A549 treated with ZK216348 at 1 μM for 4 hours (cell line): Measurements from ENCODE around the gene RPGR. TPM values are rescaled to one million over a fixed set of nuclear protein-coding genes. Genes with fewer than 3 reads are reported as not detected.

ENCODE experiments used
- total RNA-seq: library from RNA; stranded (reverse); fragments of 200-300 nt; extraction: Qiagen RNA extraction; gene quantifications from 5 replicates; pipeline ENCODE4 v1.2.3, GENCODE V29; 2022; ENCODE audit warnings: low read depth

Gene RPGR, protein sequence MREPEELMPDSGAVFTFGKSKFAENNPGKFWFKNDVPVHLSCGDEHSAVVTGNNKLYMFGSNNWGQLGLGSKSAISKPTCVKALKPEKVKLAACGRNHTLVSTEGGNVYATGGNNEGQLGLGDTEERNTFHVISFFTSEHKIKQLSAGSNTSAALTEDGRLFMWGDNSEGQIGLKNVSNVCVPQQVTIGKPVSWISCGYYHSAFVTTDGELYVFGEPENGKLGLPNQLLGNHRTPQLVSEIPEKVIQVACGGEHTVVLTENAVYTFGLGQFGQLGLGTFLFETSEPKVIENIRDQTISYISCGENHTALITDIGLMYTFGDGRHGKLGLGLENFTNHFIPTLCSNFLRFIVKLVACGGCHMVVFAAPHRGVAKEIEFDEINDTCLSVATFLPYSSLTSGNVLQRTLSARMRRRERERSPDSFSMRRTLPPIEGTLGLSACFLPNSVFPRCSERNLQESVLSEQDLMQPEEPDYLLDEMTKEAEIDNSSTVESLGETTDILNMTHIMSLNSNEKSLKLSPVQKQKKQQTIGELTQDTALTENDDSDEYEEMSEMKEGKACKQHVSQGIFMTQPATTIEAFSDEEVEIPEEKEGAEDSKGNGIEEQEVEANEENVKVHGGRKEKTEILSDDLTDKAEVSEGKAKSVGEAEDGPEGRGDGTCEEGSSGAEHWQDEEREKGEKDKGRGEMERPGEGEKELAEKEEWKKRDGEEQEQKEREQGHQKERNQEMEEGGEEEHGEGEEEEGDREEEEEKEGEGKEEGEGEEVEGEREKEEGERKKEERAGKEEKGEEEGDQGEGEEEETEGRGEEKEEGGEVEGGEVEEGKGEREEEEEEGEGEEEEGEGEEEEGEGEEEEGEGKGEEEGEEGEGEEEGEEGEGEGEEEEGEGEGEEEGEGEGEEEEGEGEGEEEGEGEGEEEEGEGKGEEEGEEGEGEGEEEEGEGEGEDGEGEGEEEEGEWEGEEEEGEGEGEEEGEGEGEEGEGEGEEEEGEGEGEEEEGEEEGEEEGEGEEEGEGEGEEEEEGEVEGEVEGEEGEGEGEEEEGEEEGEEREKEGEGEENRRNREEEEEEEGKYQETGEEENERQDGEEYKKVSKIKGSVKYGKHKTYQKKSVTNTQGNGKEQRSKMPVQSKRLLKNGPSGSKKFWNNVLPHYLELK
- 10.0 to 16.3 TPM (median 10.6 TPM) in 5 replicates for total RNA-seq

GRCh38 chrX:38327007-38327774 is at the start of gene RPGR:
TSS of gene RPGR (minus strand) at chrX:38327509. CDS start at chrX:38327367, 142 bp downstream.

DNA sequence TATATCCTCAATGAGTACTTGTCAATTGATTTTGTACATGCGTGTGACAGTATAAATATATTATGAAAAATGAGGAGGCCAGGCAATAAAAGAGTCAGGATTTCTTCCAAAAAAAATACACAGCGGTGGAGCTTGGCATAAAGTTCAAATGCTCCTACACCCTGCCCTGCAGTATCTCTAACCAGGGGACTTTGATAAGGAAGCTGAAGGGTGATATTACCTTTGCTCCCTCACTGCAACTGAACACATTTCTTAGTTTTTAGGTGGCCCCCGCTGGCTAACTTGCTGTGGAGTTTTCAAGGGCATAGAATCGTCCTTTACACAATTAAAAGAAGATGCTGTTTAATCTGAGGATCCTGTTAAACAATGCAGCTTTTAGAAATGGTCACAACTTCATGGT is 25.1 kb upstream of the RPGR start, which contains the start of gene OTC:
TSS of gene OTC (plus strand) at position 243 of the 400 bp plus-strand sequence. CDS start at position 336, 93 bp downstream.

DNA sequence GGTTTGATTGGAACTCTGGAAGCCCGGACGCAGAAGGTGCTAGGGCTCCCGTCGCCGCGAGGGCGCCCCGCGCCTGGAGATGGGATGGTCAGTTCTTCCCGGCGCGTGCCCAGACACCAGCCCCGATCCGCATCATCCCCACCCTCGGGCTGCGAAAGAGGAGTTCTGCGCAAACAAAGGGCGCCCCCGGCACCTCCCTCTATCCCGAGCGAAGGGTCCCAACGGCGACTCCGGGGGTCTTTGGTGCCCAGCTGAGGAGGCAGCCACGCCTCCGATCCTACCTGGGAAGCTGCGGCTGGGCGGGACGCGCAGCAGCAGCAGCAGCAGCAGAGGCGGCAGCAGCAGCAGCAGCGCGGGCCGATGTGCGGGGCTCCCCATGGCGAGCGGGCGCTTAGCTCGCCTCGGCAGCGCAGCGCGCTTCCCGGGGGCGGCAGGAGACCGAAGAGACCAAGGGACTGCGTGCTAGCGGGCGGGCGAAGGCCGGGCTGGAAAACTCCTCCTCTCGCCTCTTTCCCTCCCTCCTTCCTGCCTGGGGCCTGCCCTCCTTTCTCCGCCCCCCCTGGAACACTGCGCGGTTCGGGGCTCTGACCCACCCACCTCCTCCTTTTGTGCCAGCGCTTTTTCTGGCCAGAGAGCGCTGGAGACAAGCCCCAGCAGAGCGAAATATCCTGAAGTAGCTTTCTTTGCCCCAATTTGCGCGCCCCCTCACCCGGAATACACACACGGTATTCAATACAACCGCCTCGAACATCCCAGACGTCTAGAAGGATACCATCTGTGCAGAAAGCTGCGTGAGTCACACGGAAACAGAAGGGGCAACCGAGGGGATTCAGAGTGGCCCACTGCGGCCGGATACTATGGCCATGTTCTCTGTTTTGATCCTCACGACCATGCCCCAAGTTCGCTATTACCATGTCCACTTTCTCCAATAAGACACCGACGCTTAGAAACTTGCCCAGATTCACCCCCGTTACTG is 106.6 kb downstream of the RPGR start, which contains the start of gene SRPX:
TSS of gene SRPX (minus strand) at position 457 of the 976 bp plus-strand sequence. CDS start at position 378, 79 bp downstream.

Other genes starting within 250 kb of the RPGR start
- 4.8 to 8.5 TPM (median 7.5 TPM) in 5 replicates for gene SRPX, start 106.6 kb downstream of the RPGR start, total RNA-seq
- not detected in 5 replicates for gene OTC, start 25.1 kb upstream of the RPGR start, total RNA-seq
- gene TSPAN7, start 234.0 kb upstream of the RPGR start, total RNA-seq = 2.3 to 3.6 TPM (median 2.7 TPM) in 5 replicates